DND-41 (cell line): ENCODE measurements around the gene TNFRSF12A.

Experiments
- EZH2 ChIP-seq: IDR thresholded peaks from 3 replicates; pipeline ENCODE4 v1.6.1; 2012; ENCODE audit warnings: borderline replicate concordance, low read depth, mild to moderate bottlenecking, moderate library complexity, low read length, inconsistent platforms; ENCODE audit not compliant: severe bottlenecking
- TF ChIP-seq, protein P1 (sequence below): IDR thresholded peaks from 2 replicates; pipeline ENCODE4 v1.5.1; 2012; ENCODE audit warnings: borderline replicate concordance, low read length, moderate library complexity, mild to moderate bottlenecking; ENCODE audit not compliant: poor library complexity, severe bottlenecking; ENCODE audit errors: extremely low read depth

GRCh38 chr16:2985462-2985861 is 34.7 kb upstream of the TNFRSF12A start:
- TF ChIP-seq, protein P1, sequence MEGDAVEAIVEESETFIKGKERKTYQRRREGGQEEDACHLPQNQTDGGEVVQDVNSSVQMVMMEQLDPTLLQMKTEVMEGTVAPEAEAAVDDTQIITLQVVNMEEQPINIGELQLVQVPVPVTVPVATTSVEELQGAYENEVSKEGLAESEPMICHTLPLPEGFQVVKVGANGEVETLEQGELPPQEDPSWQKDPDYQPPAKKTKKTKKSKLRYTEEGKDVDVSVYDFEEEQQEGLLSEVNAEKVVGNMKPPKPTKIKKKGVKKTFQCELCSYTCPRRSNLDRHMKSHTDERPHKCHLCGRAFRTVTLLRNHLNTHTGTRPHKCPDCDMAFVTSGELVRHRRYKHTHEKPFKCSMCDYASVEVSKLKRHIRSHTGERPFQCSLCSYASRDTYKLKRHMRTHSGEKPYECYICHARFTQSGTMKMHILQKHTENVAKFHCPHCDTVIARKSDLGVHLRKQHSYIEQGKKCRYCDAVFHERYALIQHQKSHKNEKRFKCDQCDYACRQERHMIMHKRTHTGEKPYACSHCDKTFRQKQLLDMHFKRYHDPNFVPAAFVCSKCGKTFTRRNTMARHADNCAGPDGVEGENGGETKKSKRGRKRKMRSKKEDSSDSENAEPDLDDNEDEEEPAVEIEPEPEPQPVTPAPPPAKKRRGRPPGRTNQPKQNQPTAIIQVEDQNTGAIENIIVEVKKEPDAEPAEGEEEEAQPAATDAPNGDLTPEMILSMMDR, result no peak
- no peak for TF ChIP-seq EZH2
